ENCODE results near the gene MGAT4A.

The MGAT4A gene

GRCh38 chr2:98702127-98702802 lies 28.7 kb downstream of the MGAT4A start:
- no peaks in the 10 kb centered on the region for H3K36me3 ChIP-seq (ENCODE audit: control insufficient read depth, insufficient read depth, low read length)
- no peak overlapping the region for H3K4me3 ChIP-seq (ENCODE audit: low read depth, low read length)
- H3K27ac ChIP-seq (ENCODE audit: low read depth, low read length) = no peak overlapping the region
- no peaks in the 10 kb centered on the region for H3K9me3 ChIP-seq (ENCODE audit: control insufficient read depth, insufficient read depth, low read depth, low read length)
- no peaks in the 10 kb centered on the region for H3K4me1 ChIP-seq (ENCODE audit: control insufficient read depth, insufficient read depth, low read length)
- H3K9ac ChIP-seq (ENCODE audit: low read length) = no peak overlapping the region
- no peaks in the 10 kb centered on the region for H3K27me3 ChIP-seq (ENCODE audit: control insufficient read depth, insufficient read depth, low read length)

DNA sequence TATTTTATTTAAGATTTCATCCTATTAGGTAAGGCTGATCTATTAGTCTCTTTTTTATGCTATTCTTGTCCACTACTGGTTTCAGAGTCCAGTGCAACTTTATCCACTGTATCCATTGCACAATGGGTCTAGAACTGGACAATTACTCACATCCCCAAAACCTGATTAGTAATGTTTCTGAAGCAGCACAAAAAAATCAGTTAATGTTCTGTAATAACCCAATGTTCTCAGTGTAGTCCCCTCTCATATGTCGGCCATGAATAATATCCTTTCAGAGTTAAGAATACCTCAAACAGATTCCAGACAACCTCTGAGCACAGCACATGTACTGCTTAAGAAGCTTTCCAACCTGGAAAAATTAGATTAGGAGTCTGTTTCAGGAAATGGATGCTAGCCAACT lies 29.7 kb downstream of the MGAT4A start:
- H3K4me1 ChIP-seq (ENCODE audit: control insufficient read depth, insufficient read depth, low read length) = no peaks in the 10 kb centered on the region

GRCh38 chr2:98698896-98699295 lies 32.0 kb downstream of the MGAT4A start:
- H3K27ac ChIP-seq (ENCODE audit: low read depth, low read length) = no peak overlapping the region
- H3K9ac ChIP-seq (ENCODE audit: low read length) = no peak overlapping the region
- H3K36me3 ChIP-seq (ENCODE audit: control insufficient read depth, insufficient read depth, low read length) = no peaks in the 10 kb centered on the region
- no peaks in the 10 kb centered on the region for H3K9me3 ChIP-seq (ENCODE audit: control insufficient read depth, insufficient read depth, low read depth, low read length)
- no peaks in the 10 kb centered on the region for H3K4me1 ChIP-seq (ENCODE audit: control insufficient read depth, insufficient read depth, low read length)
- H3K27me3 ChIP-seq (ENCODE audit: control insufficient read depth, insufficient read depth, low read length) = no peaks in the 10 kb centered on the region
- no peak overlapping the region for H3K4me3 ChIP-seq (ENCODE audit: low read depth, low read length)

More for the DNA sequence above, 29.7 kb downstream of the MGAT4A start:
- Histone ChIP-seq H3K9me3 (ENCODE audit: control insufficient read depth, insufficient read depth, low read depth, low read length) (no peaks in the 10 kb centered on the region), H3K36me3 (ENCODE audit: control insufficient read depth, insufficient read depth, low read length) (no peaks in the 10 kb centered on the region), H3K4me3 (ENCODE audit: low read depth, low read length) (no peak overlapping the region), H3K9ac (ENCODE audit: low read length) (no peak overlapping the region), H3K27ac (ENCODE audit: low read depth, low read length) (no peak overlapping the region), H3K27me3 (ENCODE audit: control insufficient read depth, insufficient read depth, low read length) (no peaks in the 10 kb centered on the region)

GRCh38 chr2:98697651-98698337 lies 33.1 kb downstream of the MGAT4A start:
- Histone ChIP-seq H3K27ac (ENCODE audit: low read depth, low read length) (no peak overlapping the region), H3K9me3 (ENCODE audit: control insufficient read depth, insufficient read depth, low read depth, low read length) (no peaks in the 10 kb centered on the region), H3K4me1 (ENCODE audit: control insufficient read depth, insufficient read depth, low read length) (no peaks in the 10 kb centered on the region), H3K27me3 (ENCODE audit: control insufficient read depth, insufficient read depth, low read length) (no peaks in the 10 kb centered on the region), H3K4me3 (ENCODE audit: low read depth, low read length) (no peak overlapping the region), H3K36me3 (ENCODE audit: control insufficient read depth, insufficient read depth, low read length) (no peaks in the 10 kb centered on the region), H3K9ac (ENCODE audit: low read length) (no peak overlapping the region)

- no peak overlapping the region for H3K27ac ChIP-seq (ENCODE audit: low read depth, low read length)
- H3K9me3 ChIP-seq (ENCODE audit: control insufficient read depth, insufficient read depth, low read depth, low read length) = no peaks in the 10 kb centered on the region
- no peak overlapping the region for H3K4me3 ChIP-seq (ENCODE audit: low read depth, low read length)
- H3K9ac ChIP-seq (ENCODE audit: low read length) = no peak overlapping the region
- H3K36me3 ChIP-seq (ENCODE audit: control insufficient read depth, insufficient read depth, low read length) = no peaks in the 10 kb centered on the region
- H3K4me1 ChIP-seq (ENCODE audit: control insufficient read depth, insufficient read depth, low read length) = no peaks in the 10 kb centered on the region
- H3K27me3 ChIP-seq (ENCODE audit: control insufficient read depth, insufficient read depth, low read length) = no peaks in the 10 kb centered on the region
These were observed 34.7 kb downstream of the MGAT4A start for GRCh38 chr2:98696200-98696599.

DNA sequence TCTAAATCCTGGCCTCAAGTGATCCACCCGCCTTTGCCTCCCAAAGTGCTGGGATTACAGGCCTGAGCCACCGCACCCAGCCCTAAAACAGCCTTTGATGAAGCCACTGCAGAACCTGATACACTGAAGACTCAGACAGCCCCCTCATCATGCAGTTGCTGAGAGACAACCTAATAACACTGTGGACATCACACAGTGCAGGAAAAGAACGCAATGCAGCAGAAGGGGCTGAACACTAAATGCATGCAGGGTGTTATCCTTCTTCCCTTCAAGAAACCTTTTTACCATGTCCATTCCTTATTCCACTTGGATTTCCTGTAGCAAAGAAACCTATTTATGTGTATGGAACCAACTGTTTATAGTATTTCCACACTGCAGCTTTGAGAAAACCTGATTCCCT lies 35.7 kb downstream of the MGAT4A start:
- Histone ChIP-seq H3K9ac (ENCODE audit: low read length) (no peak overlapping the region), H3K27me3 (ENCODE audit: control insufficient read depth, insufficient read depth, low read length) (no peaks in the 10 kb centered on the region), H3K4me1 (ENCODE audit: control insufficient read depth, insufficient read depth, low read length) (no peaks in the 10 kb centered on the region), H3K36me3 (ENCODE audit: control insufficient read depth, insufficient read depth, low read length) (no peaks in the 10 kb centered on the region), H3K4me3 (ENCODE audit: low read depth, low read length) (no peak overlapping the region), H3K9me3 (ENCODE audit: control insufficient read depth, insufficient read depth, low read depth, low read length) (no peaks in the 10 kb centered on the region), H3K27ac (ENCODE audit: low read depth, low read length) (no peak overlapping the region)

DNA sequence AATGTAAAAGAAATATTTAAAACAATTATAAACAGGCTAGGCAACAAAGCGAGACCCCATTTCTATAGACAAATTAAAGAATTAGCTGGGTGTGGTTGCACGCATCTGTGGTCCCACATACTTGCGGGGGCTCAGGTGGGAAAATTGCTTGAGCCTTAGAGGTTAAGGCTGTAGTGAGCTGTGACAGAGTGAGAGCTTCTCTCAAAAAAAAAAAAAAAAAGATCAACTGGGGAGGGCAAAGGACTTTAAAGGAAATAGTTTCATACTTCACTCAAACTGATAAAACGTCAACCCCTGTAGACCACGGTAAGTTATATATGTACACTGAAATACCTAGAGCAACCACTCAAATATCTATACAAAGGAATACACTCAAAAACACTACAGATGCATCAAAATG lies 37.5 kb downstream of the MGAT4A start:
- Histone ChIP-seq H3K4me1 (ENCODE audit: control insufficient read depth, insufficient read depth, low read length) (no peaks in the 10 kb centered on the region), H3K27ac (ENCODE audit: low read depth, low read length) (no peak overlapping the region), H3K36me3 (ENCODE audit: control insufficient read depth, insufficient read depth, low read length) (no peaks in the 10 kb centered on the region), H3K9ac (ENCODE audit: low read length) (no peak overlapping the region), H3K27me3 (ENCODE audit: control insufficient read depth, insufficient read depth, low read length) (no peaks in the 10 kb centered on the region), H3K9me3 (ENCODE audit: control insufficient read depth, insufficient read depth, low read depth, low read length) (no peaks in the 10 kb centered on the region), H3K4me3 (ENCODE audit: low read depth, low read length) (no peak overlapping the region)

DNA sequence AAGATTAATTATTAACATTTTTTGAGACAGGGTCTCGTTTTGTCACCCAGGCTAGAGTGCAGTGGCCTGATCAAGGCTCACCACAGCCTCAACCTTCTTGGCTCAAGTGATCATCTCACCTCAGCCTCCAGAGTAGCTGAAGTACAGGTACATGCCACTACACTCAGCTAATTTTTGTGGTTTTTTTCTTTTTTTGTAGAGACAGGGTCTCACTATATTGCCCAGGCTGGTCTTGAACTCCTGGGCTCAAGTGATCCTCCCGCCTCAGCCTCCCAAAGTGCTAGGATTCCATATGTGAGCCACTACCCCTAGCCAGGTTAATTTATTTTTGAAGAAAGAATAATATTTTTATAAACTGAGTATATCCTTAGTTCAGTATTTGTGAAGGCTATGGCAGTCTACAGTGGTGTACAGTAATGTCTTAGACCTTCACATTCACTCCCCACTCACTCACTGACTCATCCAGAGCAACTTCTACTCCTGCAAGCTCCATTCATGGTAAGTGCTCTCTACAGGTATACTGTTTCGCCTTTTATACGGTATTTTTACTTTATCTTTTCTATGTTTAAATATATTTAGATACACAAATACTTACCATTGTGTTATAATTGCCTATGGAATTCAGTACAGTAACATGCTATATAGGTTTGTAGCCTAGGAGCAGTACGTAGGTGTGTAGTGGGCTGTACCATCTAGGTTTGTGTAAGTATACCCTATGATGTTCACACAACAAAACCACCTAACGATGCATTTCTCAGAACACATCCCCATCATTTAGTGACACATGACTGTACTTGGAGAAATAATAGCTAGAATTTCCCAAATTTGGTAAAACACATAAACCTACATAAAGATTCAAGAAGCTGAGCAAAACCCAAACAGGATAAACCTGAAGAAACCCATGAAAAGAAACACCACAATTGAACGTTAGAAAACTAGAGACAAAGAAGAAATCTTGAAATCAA lies 38.6 kb downstream of the MGAT4A start:
- no peaks in the 10 kb centered on the region for H3K36me3 ChIP-seq (ENCODE audit: control insufficient read depth, insufficient read depth, low read length)
- H3K27me3 ChIP-seq (ENCODE audit: control insufficient read depth, insufficient read depth, low read length) = no peaks in the 10 kb centered on the region
- no peak overlapping the region for H3K9ac ChIP-seq (ENCODE audit: low read length)
- H3K9me3 ChIP-seq (ENCODE audit: control insufficient read depth, insufficient read depth, low read depth, low read length) = no peaks in the 10 kb centered on the region
- H3K27ac ChIP-seq (ENCODE audit: low read depth, low read length) = no peak overlapping the region
- no peak overlapping the region for H3K4me3 ChIP-seq (ENCODE audit: low read depth, low read length)
- H3K4me1 ChIP-seq (ENCODE audit: control insufficient read depth, insufficient read depth, low read length) = peaks cover 4% of the 10 kb centered on the region; the same call in 1 of the 2 replicates

- Histone ChIP-seq H3K27me3 (ENCODE audit: control insufficient read depth, insufficient read depth, low read length) (no peaks in the 10 kb centered on the region), H3K27ac (ENCODE audit: low read depth, low read length) (no peak overlapping the region), H3K4me3 (ENCODE audit: low read depth, low read length) (no peak overlapping the region), H3K4me1 (ENCODE audit: control insufficient read depth, insufficient read depth, low read length) (peaks cover 5% of the 10 kb centered on the region; the same call in 1 of the 2 replicates), H3K36me3 (ENCODE audit: control insufficient read depth, insufficient read depth, low read length) (no peaks in the 10 kb centered on the region), H3K9me3 (ENCODE audit: control insufficient read depth, insufficient read depth, low read depth, low read length) (no peaks in the 10 kb centered on the region), H3K9ac (ENCODE audit: low read length) (no peak overlapping the region)
These were observed 39.6 kb downstream of the MGAT4A start for GRCh38 chr2:98691303-98691702.

DNA sequence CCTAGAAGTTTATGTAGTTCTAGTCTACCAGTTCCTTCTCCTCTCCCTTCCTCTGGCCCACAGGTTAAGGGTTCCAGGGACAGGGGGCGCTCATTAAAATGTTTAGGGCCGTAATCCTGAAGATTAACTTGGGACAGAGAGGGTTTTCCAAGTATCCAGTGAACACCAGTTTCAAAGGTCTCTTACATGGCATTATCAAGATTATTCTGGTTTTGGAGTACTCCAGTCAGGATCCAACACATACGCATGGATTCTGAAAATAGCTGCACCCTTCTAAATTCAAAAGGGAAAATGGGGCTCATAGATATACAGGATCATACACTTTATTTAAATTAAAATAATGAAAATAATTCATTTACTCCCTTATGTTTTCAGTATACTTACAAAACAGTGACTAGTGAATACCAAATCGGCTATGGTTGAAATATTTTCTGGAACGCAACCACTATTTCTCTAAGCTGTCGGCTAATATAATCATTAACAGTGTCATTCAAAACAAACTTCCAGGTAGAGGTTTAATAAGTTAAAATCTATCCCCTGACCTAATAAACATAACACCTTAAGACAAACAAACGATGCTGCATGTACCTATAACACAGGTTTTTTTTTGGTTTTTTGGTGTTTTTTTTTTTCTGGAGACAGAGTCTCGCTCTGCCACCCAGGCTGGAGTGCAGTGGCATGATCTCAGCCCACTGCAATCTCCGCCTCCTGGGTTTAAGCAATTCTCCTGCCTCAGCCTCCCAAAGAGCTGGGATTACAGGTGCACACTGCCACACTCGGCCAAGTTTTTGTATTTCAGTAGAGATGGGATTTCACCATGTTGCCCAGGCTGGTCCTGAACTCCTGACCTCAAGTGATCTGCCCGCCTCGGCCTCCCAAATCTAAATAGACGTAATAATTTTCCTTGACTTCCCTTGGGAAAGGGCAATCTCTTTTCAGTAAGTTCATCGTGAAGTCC lies 44.7 kb downstream of the MGAT4A start:
- Histone ChIP-seq H3K9ac (ENCODE audit: low read length) (no peak overlapping the region), H3K4me1 (ENCODE audit: control insufficient read depth, insufficient read depth, low read length) (peaks cover 5% of the 10 kb centered on the region; the same call in 1 of the 2 replicates), H3K27ac (ENCODE audit: low read depth, low read length) (no peak overlapping the region), H3K9me3 (ENCODE audit: control insufficient read depth, insufficient read depth, low read depth, low read length) (no peaks in the 10 kb centered on the region), H3K27me3 (ENCODE audit: control insufficient read depth, insufficient read depth, low read length) (no peaks in the 10 kb centered on the region), H3K36me3 (ENCODE audit: control insufficient read depth, insufficient read depth, low read length) (no peaks in the 10 kb centered on the region), H3K4me3 (ENCODE audit: low read depth, low read length) (no peak overlapping the region)

All from HUES6 (cell line).